Heart left ventricle (tissue), 13 donors: Measurements from ENCODE around the gene NRIP2.

ENCODE experiments used
- CTCF ChIP-seq, 12 donors: fragments of 200-600 bp; sonication (generic) in 4 of 12; IDR thresholded peaks; one replicate each; pipeline versions ENCODE4 v1.5.0 to v1.8.0; 2018 to 2022; ENCODE audit warnings: antibody characterized with exemption in 12 of 12, mild to moderate bottlenecking in 5 of 12
- POLR2A ChIP-seq, 2 donors: fragments of 450-650 bp; IDR thresholded peaks; one replicate each; pipeline ENCODE4 v1.6.1; 2017; ENCODE audit warnings: antibody characterized with exemption in 2 of 2, mild to moderate bottlenecking in 2 of 2, moderate library complexity in 2 of 2
- donor health status: ischemic (EF 13 %, LVEDD 7.1; RV severe dilation, severe dysfunction).
- donor health status: DM: no; HTN: yes; CAD: no.
- donor health status: DM: no; HTN: no; CAD: no.
- donor health status: ischemic (EF 25% LVEDD 6.9; RV normal size, moderate dysfunction).
- donor health status: ischemic (EF 25% LVEDD 5.7; RV mildly dilated, moderate dysfunction).
- donor health status: ischemic (EF 35%, LVEDD 5.7; RV mildly dilated, moderate dysfunction).
- donor health status: nonischemic (EF 11% LVEDD 7.7; RV severe dilation, severe dysfunction).
- donor health status: DM: yes; HTN: yes; CAD: no.
- donor health status: PGD.
- donor health status: ischemic (EF 29% LVEDD 5.4; RV normal size, mild dysfunction).
- donor health status: nonischemic (EF 23%, LVEDD 6.1; RV moderate dilation, normal function).

GRCh38 chr12:2832550-2833127 lies 2.2 kb downstream of the NRIP2 start:
- TF ChIP-seq CTCF (IDR thresholded peaks at IDR 0.05) (no peak), POLR2A (IDR thresholded peaks at IDR 0.05) (no peak)
